GM12878 (cell line): Measurements from ENCODE around the gene NKIRAS1. TPM values are rescaled to one million over a fixed set of nuclear protein-coding genes. Genes with fewer than 3 reads are reported as not detected.
A peak's percentile ranks its signal among the peaks of the same experiment; 100 is the strongest.

ENCODE experiments used
- CBX5 ChIP-seq: sonication (generic); IDR thresholded peaks from 2 replicates; pipeline ENCODE4 v1.6.1; 2016; ENCODE audit warnings: low read depth, moderate library complexity, mild to moderate bottlenecking, inconsistent platforms
- CEBPZ ChIP-seq: fragments of 150-350 bp; IDR thresholded peaks from 2 replicates; pipeline ENCODE4 v1.6.1; 2016; ENCODE audit warnings: low read depth, low read length
- CHD4 ChIP-seq: fragments of 200-600 bp; sonication (generic); IDR thresholded peaks from 2 replicates; pipeline ENCODE4 v1.6.1; 2016; ENCODE audit warnings: mild to moderate bottlenecking
- EZH2 ChIP-seq: IDR thresholded peaks from 2 replicates; pipeline ENCODE4 v1.6.1; 2012; ENCODE audit warnings: low read depth, mild to moderate bottlenecking, control low read depth, inconsistent platforms, low read length, borderline replicate concordance; ENCODE audit not compliant: control insufficient read depth
- HCFC1 ChIP-seq: fragments of 150-350 bp; IDR thresholded peaks from 2 replicates; pipeline ENCODE4 v1.6.1; 2014; ENCODE audit warnings: low read length
- LARP7 ChIP-seq: fragments of 450-650 bp; IDR thresholded peaks from 2 replicates; pipeline ENCODE4 v1.6.1; 2017; ENCODE audit warnings: mild to moderate bottlenecking
- MEF2B ChIP-seq: fragments of 450-650 bp; IDR thresholded peaks from 2 replicates; pipeline ENCODE4 v1.6.1; 2018; ENCODE audit warnings: mild to moderate bottlenecking, moderate library complexity; ENCODE audit not compliant: partially characterized antibody, poor library complexity, severe bottlenecking
- MLLT1 ChIP-seq: fragments of 450-650 bp; IDR thresholded peaks from 2 replicates; pipeline ENCODE4 v1.6.1; 2016; ENCODE audit warnings: mild to moderate bottlenecking
- MXI1 ChIP-seq: fragments of 150-350 bp; IDR thresholded peaks from 2 replicates; pipeline ENCODE4 v1.6.1; 2011; ENCODE audit warnings: low read depth, mild to moderate bottlenecking, inconsistent platforms, low read length, improper control_type of control experiment
- NFYA ChIP-seq: IDR thresholded peaks from 2 replicates; pipeline ENCODE4 v1.6.1; 2011; ENCODE audit warnings: low read depth, mild to moderate bottlenecking, low read length, improper control_type of control experiment, borderline replicate concordance
- NFYB ChIP-seq: IDR thresholded peaks from 2 replicates; pipeline ENCODE4 v1.6.1; 2011; ENCODE audit warnings: low read depth, mild to moderate bottlenecking, low read length, improper control_type of control experiment, moderate library complexity; ENCODE audit not compliant: insufficient read depth
- PAX5 ChIP-seq: IDR thresholded peaks from 2 replicates; pipeline ENCODE4 v1.6.1; 2011; ENCODE audit warnings: low read depth, low read length, borderline replicate concordance
- PML ChIP-seq: IDR thresholded peaks from 2 replicates; pipeline ENCODE4 v1.6.1; 2012; ENCODE audit warnings: low read length, inconsistent platforms
- POLR2A ChIP-seq: IDR thresholded peaks from 2 replicates; pipeline ENCODE4 v1.6.1; 2011; ENCODE audit warnings: low read depth, mild to moderate bottlenecking, low read length
- POU2F2 ChIP-seq: IDR thresholded peaks from 3 replicates; pipeline ENCODE4 v1.6.1; 2011; ENCODE audit warnings: low read depth, mild to moderate bottlenecking, low read length, borderline replicate concordance
- RFX5 ChIP-seq: IDR thresholded peaks from 2 replicates; pipeline ENCODE4 v1.6.1; 2011; ENCODE audit warnings: low read depth, low read length, improper control_type of control experiment
- SIX5 ChIP-seq: IDR thresholded peaks from 2 replicates; pipeline ENCODE4 v1.6.1; 2011; ENCODE audit warnings: mild to moderate bottlenecking, low read depth, low read length, moderate library complexity; ENCODE audit not compliant: severe bottlenecking
- SRF ChIP-seq, 2 experiments: IDR thresholded peaks; 2 replicates each; pipeline ENCODE4 v1.6.1; 2011; ENCODE audit warnings: low read depth in 2 of 2, low read length in 2 of 2, mild to moderate bottlenecking in 1 of 2, moderate library complexity in 1 of 2
- ZNF217 ChIP-seq: fragments of 450-650 bp; IDR thresholded peaks from 2 replicates; pipeline ENCODE4 v1.6.1; 2017; ENCODE audit warnings: antibody characterized with exemption, mild to moderate bottlenecking
- ZNF592 ChIP-seq: fragments of 450-650 bp; IDR thresholded peaks from 2 replicates; pipeline ENCODE4 v1.6.1; 2017; ENCODE audit warnings: mild to moderate bottlenecking, moderate library complexity
- polyA plus RNA-seq, 11 experiments: library from polyadenylated mRNA; depleted of rRNA in 4 of 11; unstranded in 6 of 11; stranded (reverse) in 5 of 11; fragments of >200 nt; fragmentation: Nextera tagmentation in 4 of 11; fragmentation: Illumina TruSeq in 1 of 11; extraction: Ambion mirVana in 4 of 11; extraction: Trizol in 1 of 11; gene quantifications; 1 replicate in 1 of 11; 2 replicates in 10 of 11; pipeline versions ENCODE4 v1.2.1 to v1.2.3, GENCODE V29; 2011 to 2016; ENCODE audit warnings: inconsistent platforms in 2 of 11, missing spikeins in 2 of 11, low read depth in 1 of 11
- total RNA-seq, 4 experiments: library from RNA; depleted of rRNA in 3 of 4; stranded (reverse); fragments of >200 nt in 3 of 4; fragmentation: Illumina TruSeq in 1 of 4; extraction: Trizol in 1 of 4; gene quantifications; 2 replicates each; pipeline versions ENCODE4 v1.2.1 to v1.2.3, GENCODE V29; 2013 to 2021

Gene NKIRAS1
- total and polyA plus RNA-seq, 10 of the 15 experiments (the other 5 are each of a cell fraction or from before 2014, with no cell fraction given), result 7.1 to 17.9 (median 10.9) TPM

GRCh38 chr3:23945913-23946687 is 29.3 kb upstream of the NKIRAS1 start (continued):
- 0 out of 2 replicates have a peak, but pooled peaks have one; percentile 29 for TF ChIP-seq ZNF592
- TF ChIP-seq PML, result no peak
- peak; percentile 78 for TF ChIP-seq POLR2A
- TF ChIP-seq CEBPZ, result no peak
- no peak for TF ChIP-seq SRF (IDR thresholded peaks at IDR 0.05; ENCODE audit: low read depth in 2 of 2, low read length in 2 of 2)
- no peak; the same call in none of the 2 replicates for TF ChIP-seq MXI1
- no peak for TF ChIP-seq EZH2
- TF ChIP-seq CBX5, result no peak
- TF ChIP-seq HCFC1, result 0 out of 2 replicates have a peak, but pooled peaks have one; percentile 12
- TF ChIP-seq NFYB, result no peak
- no peak for TF ChIP-seq SIX5
- no peak for TF ChIP-seq CHD4
- no peak for TF ChIP-seq NFYA
- peak; percentile 87 for TF ChIP-seq MEF2B
- TF ChIP-seq RFX5, result no peak
- no peak; the same call in 2 of the 3 replicates for TF ChIP-seq POU2F2
- peak; percentile 51; the same call in 1 of the 2 replicates for TF ChIP-seq PAX5
- TF ChIP-seq MLLT1, result no peak
- peak; percentile 92 for TF ChIP-seq LARP7
- TF ChIP-seq ZNF217, result no peak
